Calu3 (cell line): ENCODE results near the gene SCG2. TPM values are rescaled to one million over a fixed set of nuclear protein-coding genes. Genes with fewer than 3 reads are reported as not detected.

Source experiments
- BruUV-seq: library from RNA; stranded (reverse); fragments of 400-500 nt; replicated peaks from 2 replicates; lab custom pipeline; 2021; lab: Mats Ljungman, UMichigan
- CTCF ChIA-PET: fragments of 300-600 bp; sonication (Branson Sonifier 250); formaldehyde crosslinking; loops from one replicate; lab custom pipeline; 2022; ENCODE audit warnings: antibody characterized with exemption; lab: Charles Lee
- DNase-seq: peaks from one replicate; pipeline ENCODE4 v3.0.0; 2022
- H3K27ac Mint-ChIP-seq: one replicate; pipeline ENCODE4 v1.8.0; 2022; ENCODE audit warnings: mixed read lengths; ENCODE audit not compliant: unreplicated experiment
- H3K27me3 Mint-ChIP-seq: one replicate; pipeline ENCODE4 v1.8.0; 2022; ENCODE audit warnings: mixed read lengths; ENCODE audit not compliant: unreplicated experiment
- H3K36me3 Mint-ChIP-seq: one replicate; pipeline ENCODE4 v1.8.0; 2022; ENCODE audit warnings: mild to moderate bottlenecking, moderate library complexity, mixed read lengths; ENCODE audit not compliant: insufficient read depth, unreplicated experiment
- H3K4me1 Mint-ChIP-seq: one replicate; pipeline ENCODE4 v1.8.0; 2022; ENCODE audit warnings: mild to moderate bottlenecking, low read depth, mixed read lengths; ENCODE audit not compliant: unreplicated experiment
- H3K4me3 Mint-ChIP-seq: one replicate; pipeline ENCODE4 v1.8.0; 2022; ENCODE audit warnings: mild to moderate bottlenecking, low read depth, moderate library complexity, mixed read lengths; ENCODE audit not compliant: unreplicated experiment
- H3K9me3 Mint-ChIP-seq: one replicate; pipeline ENCODE4 v1.8.0; 2022; ENCODE audit warnings: low read depth, mixed read lengths; ENCODE audit not compliant: unreplicated experiment
- intact Hi-C: fragments of 100-400 bp; cut with micrococcal nuclease; formaldehyde crosslinking; loops from one replicate; pipeline ENCODE4 v1.10.0; 2022; ENCODE audit not compliant: unreplicated experiment
- total RNA-seq: library from RNA; stranded (reverse); gene quantifications from 2 replicates; pipeline ENCODE4 v1.2.3, GENCODE V29; 2022
- TF ChIP-seq, protein P1 (sequence below): fragments of 200-600 bp; IDR thresholded peaks from one replicate; pipeline ENCODE4 v1.8.0; 2022; ENCODE audit warnings: antibody characterized with exemption; ENCODE audit not compliant: unreplicated experiment

The SCG2 gene
- total RNA-seq, 1 experiment from 2014 or later: 0.52 TPM

DNA sequence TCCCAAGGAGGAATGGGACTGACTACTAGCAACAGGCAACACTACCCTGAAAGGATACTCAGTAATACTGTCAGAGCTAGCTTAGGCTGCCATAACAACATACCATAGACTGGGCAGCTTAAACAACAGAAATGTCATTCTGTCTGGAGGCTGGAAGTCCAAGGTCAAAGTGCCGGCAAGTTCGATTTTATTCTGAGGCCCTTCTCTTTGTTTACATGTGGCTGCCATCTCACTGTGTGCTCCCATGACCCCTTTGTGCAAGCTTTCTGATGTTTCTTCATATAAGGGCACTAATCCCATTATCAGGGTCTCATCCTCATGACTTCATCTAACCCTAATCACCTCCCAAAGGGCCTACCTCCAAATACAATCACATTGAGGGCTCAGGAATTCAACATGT lies 30.7 kb upstream of the SCG2 start:
- BruUV-seq: no TSS peak
- Mint-ChIP-seq H3K9me3 (no peaks in the 10 kb centered on the region), H3K36me3 (no peaks in the 10 kb centered on the region), H3K27me3 (no peaks in the 10 kb centered on the region), H3K27ac (no peak overlapping the region), H3K4me3 (no peak overlapping the region), H3K4me1 (no peaks in the 10 kb centered on the region)
- DNase-seq: no peak
- TF ChIP-seq, protein P1, sequence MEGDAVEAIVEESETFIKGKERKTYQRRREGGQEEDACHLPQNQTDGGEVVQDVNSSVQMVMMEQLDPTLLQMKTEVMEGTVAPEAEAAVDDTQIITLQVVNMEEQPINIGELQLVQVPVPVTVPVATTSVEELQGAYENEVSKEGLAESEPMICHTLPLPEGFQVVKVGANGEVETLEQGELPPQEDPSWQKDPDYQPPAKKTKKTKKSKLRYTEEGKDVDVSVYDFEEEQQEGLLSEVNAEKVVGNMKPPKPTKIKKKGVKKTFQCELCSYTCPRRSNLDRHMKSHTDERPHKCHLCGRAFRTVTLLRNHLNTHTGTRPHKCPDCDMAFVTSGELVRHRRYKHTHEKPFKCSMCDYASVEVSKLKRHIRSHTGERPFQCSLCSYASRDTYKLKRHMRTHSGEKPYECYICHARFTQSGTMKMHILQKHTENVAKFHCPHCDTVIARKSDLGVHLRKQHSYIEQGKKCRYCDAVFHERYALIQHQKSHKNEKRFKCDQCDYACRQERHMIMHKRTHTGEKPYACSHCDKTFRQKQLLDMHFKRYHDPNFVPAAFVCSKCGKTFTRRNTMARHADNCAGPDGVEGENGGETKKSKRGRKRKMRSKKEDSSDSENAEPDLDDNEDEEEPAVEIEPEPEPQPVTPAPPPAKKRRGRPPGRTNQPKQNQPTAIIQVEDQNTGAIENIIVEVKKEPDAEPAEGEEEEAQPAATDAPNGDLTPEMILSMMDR: no peak
- intact Hi-C loops: no loop called here
- CTCF ChIA-PET: interaction anchor here (0.6 kb wide), 1 partner anchor 559 kb away, joined by 3 read pairs; no protein-coding TSS in a partner anchor

- BruUV-seq: no TSS peak
- no peak for DNase-seq
- no peaks in the 10 kb centered on the region for H3K9me3 Mint-ChIP-seq
- no peaks in the 10 kb centered on the region for H3K36me3 Mint-ChIP-seq
- TF ChIP-seq, protein P1: no peak
- H3K4me3 Mint-ChIP-seq: no peak overlapping the region
- H3K27me3 Mint-ChIP-seq: no peaks in the 10 kb centered on the region
- no peak overlapping the region for H3K27ac Mint-ChIP-seq
- intact Hi-C loops: no loop called here
- no peaks in the 10 kb centered on the region for H3K4me1 Mint-ChIP-seq
- CTCF ChIA-PET: no interaction called here
These were observed 24.6 kb upstream of the SCG2 start for GRCh38 chr2:223626716-223627115.

DNA sequence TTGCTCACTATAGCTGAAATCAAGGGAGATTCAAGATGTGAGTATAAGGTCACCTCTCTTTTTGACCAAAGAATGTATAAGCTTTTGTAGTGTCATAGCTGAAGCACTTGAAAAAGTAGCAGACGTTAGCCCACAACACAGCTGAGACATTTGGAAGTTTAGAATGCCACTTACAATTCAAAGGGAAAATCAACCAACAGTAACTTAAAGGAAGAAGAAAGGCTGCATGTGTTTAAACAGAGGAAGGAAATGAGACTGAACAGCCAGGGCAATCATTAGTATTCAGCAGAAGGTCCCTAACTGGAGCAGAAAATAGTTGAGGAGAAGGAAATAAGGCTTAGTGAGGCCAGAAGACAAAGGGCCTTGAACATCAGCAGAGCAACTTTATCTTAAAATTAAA lies 23.5 kb upstream of the SCG2 start:
- Mint-ChIP-seq H3K27ac (no peak overlapping the region), H3K9me3 (no peaks in the 10 kb centered on the region), H3K36me3 (no peaks in the 10 kb centered on the region), H3K4me1 (peaks cover 1% of the 10 kb centered on the region), H3K4me3 (no peak overlapping the region), H3K27me3 (no peaks in the 10 kb centered on the region)
- CTCF ChIA-PET: no interaction called here
- no TSS peak for BruUV-seq
- DNase-seq: no peak
- intact Hi-C loops: no loop called here
- TF ChIP-seq, protein P1: no peak

- Mint-ChIP-seq H3K27me3 (no peaks in the 10 kb centered on the region), H3K27ac (no peak overlapping the region), H3K4me3 (no peak overlapping the region), H3K9me3 (no peaks in the 10 kb centered on the region), H3K36me3 (no peaks in the 10 kb centered on the region), H3K4me1 (peaks cover 20% of the 10 kb centered on the region)
- CTCF ChIA-PET: no interaction called here
- BruUV-seq: no TSS peak
- intact Hi-C loops: no loop called here
- DNase-seq: no peak
- TF ChIP-seq, protein P1: no peak
These were observed 19.7 kb upstream of the SCG2 start for GRCh38 chr2:223621901-223622300.
